Urinary bladder (tissue), 4 donors: ENCODE results near the gene SLC13A2. TPM values are rescaled to one million over a fixed set of nuclear protein-coding genes. Genes with fewer than 3 reads are reported as not detected.
"Not testable (repeated sequence)": the region's sequence is repeated elsewhere in the genome, so short reads cannot be mapped to it uniquely, and the experiment has no call there.

ENCODE experiments used
- DNase-seq: peaks from one replicate; pipeline ENCODE4 v3.0.0-alpha.2; 2015; ENCODE audit errors: extremely low spot score
- H3K27ac ChIP-seq: one replicate; pipeline ENCODE4 v1.5.1; 2013; ENCODE audit warnings: low read depth, mild to moderate bottlenecking, moderate library complexity
- H3K36me3 ChIP-seq: one replicate; pipeline ENCODE4 v1.6.1; 2013; ENCODE audit warnings: mild to moderate bottlenecking, moderate library complexity; ENCODE audit not compliant: insufficient read depth
- H3K4me1 ChIP-seq: one replicate; pipeline ENCODE4 v1.6.1; 2013; ENCODE audit warnings: mild to moderate bottlenecking, moderate library complexity; ENCODE audit not compliant: insufficient read depth
- H3K4me3 ChIP-seq: one replicate; pipeline ENCODE4 v1.5.1; 2013; ENCODE audit warnings: low read depth, low read length
- WGBS: extraction: QIAGEN DNeasy Blood & Tissue Kit; methylation state at CpG from one replicate; pipeline ENCODE4 v1.1.7; 2013; 5-methylcytosine and 5-hydroxymethylcytosine counted together
- polyA plus RNA-seq: library from polyadenylated mRNA; stranded (reverse); fragments of 200-250 nt; gene quantifications from one replicate; pipeline ENCODE4 v1.2.3, GENCODE V29; 2013
- total RNA-seq: library from RNA; depleted of rRNA; stranded (reverse); fragments of >200 nt; gene quantifications from one replicate; pipeline ENCODE4 v1.2.3, GENCODE V29; 2014
- donor health status: healthy with polysubstance abuse.
- donor health status: healthy.

The SLC13A2 gene
- total and polyA plus RNA-seq, 2 donors: 0.03 TPM; not detected in 1

GRCh38 chr17:28466001-28466400 is 7.4 kb upstream of the SLC13A2 start:
- WGBS: 56% methylated on average over 9 of the region's 9 CpGs
- no peaks in the 10 kb centered on the region for H3K4me1 ChIP-seq
- H3K36me3 ChIP-seq: no peaks in the 10 kb centered on the region
- H3K4me3 ChIP-seq: no peak overlapping the region
- DNase-seq: no peak
- no peak overlapping the region for H3K27ac ChIP-seq

GRCh38 chr17:28466521-28467048 is 6.9 kb upstream of the SLC13A2 start:
- Histone ChIP-seq H3K4me3 (no peak overlapping the region), H3K4me1 (no peaks in the 10 kb centered on the region), H3K36me3 (no peaks in the 10 kb centered on the region), H3K27ac (no peak overlapping the region)
- DNase-seq: no peak
- 30% methylated on average over 5 of the region's 5 CpGs for WGBS

GRCh38 chr17:28467456-28468025 is 5.9 kb upstream of the SLC13A2 start:
- no peak for DNase-seq
- Histone ChIP-seq H3K27ac (no peak overlapping the region), H3K4me1 (no peaks in the 10 kb centered on the region), H3K4me3 (no peak overlapping the region), H3K36me3 (no peaks in the 10 kb centered on the region)
- 69% methylated on average over 17 of the region's 17 CpGs for WGBS

GRCh38 chr17:28468033-28468735 is 5.3 kb upstream of the SLC13A2 start:
- not testable (repeated sequence) for H3K36me3 ChIP-seq

GRCh38 chr17:28468781-28469180 is 4.7 kb upstream of the SLC13A2 start:
- Histone ChIP-seq H3K4me1 (no peaks in the 10 kb centered on the region), H3K36me3 (no peaks in the 10 kb centered on the region), H3K4me3 (no peak overlapping the region), H3K27ac (no peak overlapping the region)
- DNase-seq: no peak

More at GRCh38 chr17:28468033-28468735, 5.3 kb upstream of the SLC13A2 start:
- DNase-seq, H3K4me1 ChIP-seq, H3K4me3 ChIP-seq, H3K27ac ChIP-seq: not testable (repeated sequence)
- 65% methylated on average over 20 of the region's 20 CpGs for WGBS

- DNase-seq: no peak
- Histone ChIP-seq H3K27ac (no peak overlapping the region), H3K36me3 (no peaks in the 10 kb centered on the region)
These were observed 4.1 kb upstream of the SLC13A2 start for GRCh38 chr17:28469376-28469775.

GRCh38 chr17:28470266-28470913 is 3.1 kb upstream of the SLC13A2 start:
- Histone ChIP-seq H3K27ac (no peak overlapping the region), H3K4me3 (no peak overlapping the region), H3K36me3 (no peaks in the 10 kb centered on the region), H3K4me1 (no peaks in the 10 kb centered on the region)
- whole genome bisulfite sequencing: 73% methylated on average over 7 of the region's 7 CpGs
- DNase-seq: no peak

More at GRCh38 chr17:28469376-28469775, 4.1 kb upstream of the SLC13A2 start:
- Histone ChIP-seq H3K4me3 (no peak overlapping the region), H3K4me1 (no peaks in the 10 kb centered on the region)
- 68% methylated on average over 8 of the region's 8 CpGs for WGBS

- Histone ChIP-seq H3K36me3 (no peaks in the 10 kb centered on the region), H3K4me1 (no peaks in the 10 kb centered on the region), H3K27ac (no peak overlapping the region), H3K4me3 (no peak overlapping the region)
- WGBS: 68% methylated on average over 3 of the region's 3 CpGs
- DNase-seq: no peak
These were observed 2.5 kb upstream of the SLC13A2 start for GRCh38 chr17:28470914-28471366.

- Histone ChIP-seq H3K4me3 (no peak overlapping the region), H3K4me1 (no peaks in the 10 kb centered on the region), H3K27ac (no peak overlapping the region), H3K36me3 (no peaks in the 10 kb centered on the region)
- 45% methylated on average over 15 of the region's 15 CpGs for WGBS
- DNase-seq: no peak
These were observed 1.7 kb upstream of the SLC13A2 start for GRCh38 chr17:28471531-28472342.

- 89% methylated on average over 7 of the region's 7 CpGs for WGBS
These were observed 460 bp upstream of the SLC13A2 start for GRCh38 chr17:28472871-28473497.

GRCh38 chr17:28474111-28474531 is 677 bp downstream of the SLC13A2 start:
- H3K4me3 ChIP-seq: no peak overlapping the region
- H3K4me1 ChIP-seq: no peaks in the 10 kb centered on the region
- DNase-seq: no peak
- H3K36me3 ChIP-seq: no peaks in the 10 kb centered on the region
- WGBS: 79% methylated on average over 7 of the region's 7 CpGs
- no peak overlapping the region for H3K27ac ChIP-seq

More at GRCh38 chr17:28472871-28473497, 460 bp upstream of the SLC13A2 start:
- no peak for DNase-seq
- H3K36me3 ChIP-seq: no peaks in the 10 kb centered on the region
- no peak overlapping the region for H3K4me3 ChIP-seq
- no peak overlapping the region for H3K27ac ChIP-seq
- no peaks in the 10 kb centered on the region for H3K4me1 ChIP-seq

GRCh38 chr17:28475151-28475900 is 1.9 kb downstream of the SLC13A2 start:
- Histone ChIP-seq H3K4me3 (no peak overlapping the region), H3K36me3 (no peaks in the 10 kb centered on the region), H3K4me1 (no peaks in the 10 kb centered on the region), H3K27ac (no peak overlapping the region)
- WGBS: 49% methylated on average over 9 of the region's 9 CpGs
- DNase-seq: no peak
